Neural cell (in vitro differentiated cells): Measurements from ENCODE around the gene RIPK1. TPM values are rescaled to one million over a fixed set of nuclear protein-coding genes. Genes with fewer than 3 reads are reported as not detected.
"Not testable (repeated sequence)": the region's sequence is repeated elsewhere in the genome, so short reads cannot be mapped to it uniquely, and the experiment has no call there.

Experiments used
- H2AFZ ChIP-seq: fragments of 200-600, 300-800 bp; sonication (generic), shearing (Covaris generic); 2 replicates; pipeline ENCODE4 v1.6.0; 2014; ENCODE audit warnings: low read depth, mild to moderate bottlenecking, antibody characterized with exemption, low read length, moderate library complexity
- H3F3A ChIP-seq: fragments of 200-600 bp; shearing (Covaris generic); 2 replicates; pipeline ENCODE4 v1.6.1; 2016; ENCODE audit warnings: mild to moderate bottlenecking, moderate library complexity, mixed read lengths, antibody characterized with exemption, low read length; ENCODE audit not compliant: insufficient read depth, poor library complexity, severe bottlenecking
- H3K27ac ChIP-seq: fragments of 200-600, 300-800 bp; sonication (generic), shearing (Covaris generic); 2 replicates; pipeline ENCODE4 v1.5.1; 2014; ENCODE audit warnings: mild to moderate bottlenecking, low read length, moderate library complexity
- H3K27me3 ChIP-seq: fragments of 300-800, 200-600 bp; sonication (generic), shearing (Covaris generic); 2 replicates; pipeline ENCODE4 v1.6.0; 2014; ENCODE audit warnings: mild to moderate bottlenecking, low read depth, low read length, moderate library complexity; ENCODE audit not compliant: insufficient read depth
- H3K36me3 ChIP-seq: fragments of 300-800, 200-600 bp; sonication (generic), shearing (Covaris generic); 2 replicates; pipeline ENCODE4 v1.5.1; 2014; ENCODE audit warnings: mild to moderate bottlenecking, antibody characterized with exemption, low read length, moderate library complexity; ENCODE audit not compliant: insufficient read depth
- H3K4me2 ChIP-seq: fragments of 300-800, 200-600 bp; sonication (generic), shearing (Covaris generic); 2 replicates; pipeline ENCODE4 v1.6.0; 2014; ENCODE audit warnings: mild to moderate bottlenecking, low read length
- H3K4me3 ChIP-seq: fragments of 300-800, 200-600 bp; sonication (generic), shearing (Covaris generic); 2 replicates; pipeline ENCODE4 v1.5.1; 2014; ENCODE audit warnings: mild to moderate bottlenecking, low read length, moderate library complexity
- H3K79me2 ChIP-seq: fragments of 200-600 bp; shearing (Covaris generic); replicated peaks from 2 replicates; pipeline ENCODE4 v1.6.0; 2014; ENCODE audit warnings: mild to moderate bottlenecking, low read length, moderate library complexity; ENCODE audit not compliant: insufficient read depth
- H3K9ac ChIP-seq: fragments of 300-800, 200-600 bp; sonication (generic), shearing (Covaris generic); 2 replicates; pipeline ENCODE4 v1.6.1; 2016; ENCODE audit warnings: mild to moderate bottlenecking, low read length, mixed read lengths
- H3K9me2 ChIP-seq: fragments of 200-600 bp; shearing (Covaris generic); 2 replicates; pipeline ENCODE4 v1.6.1; 2016; ENCODE audit warnings: mild to moderate bottlenecking, low read length, mixed read lengths; ENCODE audit not compliant: insufficient read depth
- H3K9me3 ChIP-seq: fragments of 200-600, 300-800 bp; sonication (generic), shearing (Covaris generic); 2 replicates; pipeline ENCODE4 v1.6.1; 2016; ENCODE audit warnings: mild to moderate bottlenecking, mixed run types, low read length, moderate library complexity, mixed read lengths
- H4K20me1 ChIP-seq: fragments of 200-600 bp; shearing (Covaris generic); 2 replicates; pipeline ENCODE4 v1.6.1; 2016; ENCODE audit warnings: mild to moderate bottlenecking, mixed run types; ENCODE audit not compliant: insufficient read depth
- CTCF ChIP-seq: fragments of 450-650 bp; IDR thresholded peaks from 2 replicates; pipeline ENCODE4 v1.5.1; 2014; ENCODE audit warnings: antibody characterized with exemption, mild to moderate bottlenecking, moderate library complexity; ENCODE audit not compliant: poor library complexity, severe bottlenecking
- EP300 ChIP-seq: fragments of 450-650 bp; conservative IDR thresholded peaks from 2 replicates; pipeline ENCODE4 v1.6.1; 2014; ENCODE audit warnings: antibody characterized with exemption, mild to moderate bottlenecking, moderate library complexity; ENCODE audit not compliant: poor library complexity, severe bottlenecking
- EZH2 ChIP-seq: fragments of 200-600, 300-800 bp; shearing (Covaris generic), sonication (generic); IDR thresholded peaks from 2 replicates; pipeline ENCODE4 v1.6.1; 2014; ENCODE audit warnings: antibody characterized with exemption, low read length, borderline replicate concordance, mild to moderate bottlenecking; ENCODE audit not compliant: insufficient read depth, poor library complexity, severe bottlenecking
- MXI1 ChIP-seq: fragments of 450-650 bp; conservative IDR thresholded peaks from 2 replicates; pipeline ENCODE4 v1.6.1; 2014; ENCODE audit warnings: antibody characterized with exemption, mild to moderate bottlenecking; ENCODE audit not compliant: poor library complexity, severe bottlenecking
- POLR2AphosphoS5 ChIP-seq: IDR thresholded peaks from 2 replicates; pipeline ENCODE4 v1.6.1; 2012
- RAD21 ChIP-seq: fragments of 450-650 bp; conservative IDR thresholded peaks from 2 replicates; pipeline ENCODE4 v1.6.1; 2014; ENCODE audit warnings: antibody characterized with exemption, mild to moderate bottlenecking, moderate library complexity
- REST ChIP-seq: IDR thresholded peaks from 2 replicates; pipeline ENCODE4 v1.6.1; 2012; ENCODE audit warnings: borderline replicate concordance
- SMC3 ChIP-seq: fragments of 450-650 bp; conservative IDR thresholded peaks from 2 replicates; pipeline ENCODE4 v1.6.1; 2014; ENCODE audit warnings: antibody characterized with exemption, mild to moderate bottlenecking, moderate library complexity; ENCODE audit not compliant: poor library complexity
- TAF1 ChIP-seq: IDR thresholded peaks from 2 replicates; pipeline ENCODE4 v1.6.1; 2012; ENCODE audit warnings: low read depth
- polyA plus RNA-seq: library from polyadenylated mRNA; depleted of rRNA; stranded (reverse); fragments of >200 nt; gene quantifications from 2 replicates; pipeline ENCODE4 v1.2.3, GENCODE V29; 2014

RIPK1 gene
- polyA plus RNA-seq, 1 donor from 2014 or later, result 8.5 TPM

- Histone ChIP-seq H3K27me3 (no peaks in the 10 kb centered on the region), H3K9me3 (no peaks in the 10 kb centered on the region), H3K27ac (no peak overlapping the region)
These were observed 48.5 kb upstream of the RIPK1 start for GRCh38 chr6:3019749-3020320.

GRCh38 chr6:3020976-3021598, 47.2 kb upstream of the RIPK1 start:
- not testable (repeated sequence) for H3K36me3 ChIP-seq, H3K4me3 ChIP-seq, H3K27ac ChIP-seq, H3K9me2 ChIP-seq, H4K20me1 ChIP-seq, H3F3A ChIP-seq, H3K27me3 ChIP-seq, H3K9ac ChIP-seq, H3K4me2 ChIP-seq, H2AFZ ChIP-seq, H3K9me3 ChIP-seq, H3K79me2 ChIP-seq

More at GRCh38 chr6:3019749-3020320, 48.5 kb upstream of the RIPK1 start:
- TF ChIP-seq EZH2 (no peak), SMC3 (no peak), REST (no peak), EP300 (no peak), POLR2AphosphoS5 (no peak), MXI1 (no peak), TAF1 (no peak), RAD21 (no peak), CTCF (no peak)
- Histone ChIP-seq H3K4me3 (no peak overlapping the region), H3K9me2 (no peaks in the 10 kb centered on the region), H3K9ac (no peak overlapping the region), H4K20me1 (no peaks in the 10 kb centered on the region), H3K4me2 (no peak overlapping the region), H2AFZ (no peak overlapping the region), H3F3A (no peaks in the 10 kb centered on the region), H3K36me3 (peaks cover 2% of the 10 kb centered on the region), H3K79me2 (no peaks in the 10 kb centered on the region)
